Right atrium auricular region (tissue), 2 donors: ENCODE measurements around the gene KLHL22. TPM values are rescaled to one million over a fixed set of nuclear protein-coding genes. Genes with fewer than 3 reads are reported as not detected.
"Not testable (repeated sequence)": the region's sequence is repeated elsewhere in the genome, so short reads cannot be mapped to it uniquely, and the experiment has no call there.

ENCODE experiments used
- DNase-seq: peaks from one replicate; pipeline ENCODE4 v3.0.0-alpha.2; 2019; ENCODE audit warnings: low spot score
- H3K27ac ChIP-seq, 2 donors: fragments of 200-600 bp; sonication (generic); 1 replicate in 1 of 2; 2 replicates in 1 of 2; pipeline ENCODE4 v1.5.1; 2016 to 2019
- H3K27me3 ChIP-seq, 2 donors: fragments of 200-600 bp; sonication (generic); one replicate each; pipeline versions ENCODE4 v1.5.1 to v1.6.0; 2017 to 2019
- H3K36me3 ChIP-seq: fragments of 200-600 bp; sonication (generic); one replicate; pipeline ENCODE4 v1.5.1; 2016
- H3K4me1 ChIP-seq, 2 donors: fragments of 200-600 bp; sonication (generic); one replicate each; pipeline versions ENCODE4 v1.5.1 to v1.6.0; 2017 to 2019
- H3K4me3 ChIP-seq, 2 donors: fragments of 200-600 bp; sonication (generic); 1 replicate in 1 of 2; 2 replicates in 1 of 2; pipeline ENCODE4 v1.5.1; 2017 to 2019; ENCODE audit warnings: mild to moderate bottlenecking in 1 of 2, moderate library complexity in 1 of 2
- H3K9me3 ChIP-seq, 2 donors: fragments of 200-600 bp; sonication (generic); one replicate each; pipeline ENCODE4 v1.5.1; 2019
- CTCF ChIP-seq, 2 donors: fragments of 200-600 bp; sonication (generic); IDR thresholded peaks; one replicate each; pipeline ENCODE4 v1.5.1; 2019; ENCODE audit warnings: antibody characterized with exemption in 2 of 2
- total RNA-seq, 2 donors: library from RNA; depleted of rRNA; stranded (reverse); fragments of >200 nt; gene quantifications; one replicate each; pipeline ENCODE4 v1.1.0, GENCODE V29; 2016

The KLHL22 gene
- total RNA-seq, 2 donors from 2014 or later, result 16.0 to 21.9 TPM

GRCh38 chr22:20393705-20394476, 101.7 kb downstream of the KLHL22 start, which contains the start of gene ZNF74:
TSS of gene ZNF74 (plus strand) at chr22:20394151. CDS start at chr22:20394629, 478 bp downstream.
- Histone ChIP-seq H3K4me3 (peak within 1 kb of the TSS; percentile 65 to 70), H3K27ac (peak within 1 kb of the TSS; percentile 66 to 74), H3K4me1 (peaks cover 0 to 19% of the 10 kb centered on the region in 2 donors), H3K27me3 (no peaks in the 10 kb centered on the region), H3K36me3 (no peaks in the 10 kb centered on the region), H3K9me3 (no peaks in the 10 kb centered on the region)
- TF ChIP-seq CTCF (IDR thresholded peaks at IDR 0.05), result peak in 1 of 2 donors; percentile 22
- DNase-seq, result peak; percentile 88

GRCh38 chr22:20392983-20393704, 102.5 kb downstream of the KLHL22 start:
- Histone ChIP-seq H3K4me1 (peaks cover 0 to 19% of the 10 kb centered on the region in 2 donors), H3K27me3 (no peaks in the 10 kb centered on the region), H3K9me3 (no peaks in the 10 kb centered on the region), H3K27ac (peak overlapping the region; percentile 66 to 74), H3K36me3 (no peaks in the 10 kb centered on the region), H3K4me3 (peak overlapping the region; percentile 65 to 70)
- no peak for DNase-seq
- TF ChIP-seq CTCF (IDR thresholded peaks at IDR 0.05), result no peak

- H3K4me3 ChIP-seq, DNase-seq, H3K36me3 ChIP-seq, H3K27ac ChIP-seq, H3K27me3 ChIP-seq, H3K9me3 ChIP-seq: not testable (repeated sequence)
- peaks cover 0 to 19% of the 10 kb centered on the region in 2 donors for H3K4me1 ChIP-seq
These were observed 103.2 kb downstream of the KLHL22 start for GRCh38 chr22:20392365-20392881.

Other genes with a start within 250 kb of the KLHL22 start
- 1 to 10 TPM; 1.0 to 2.0 TPM for gene RTN4R, start 227.5 kb downstream of the KLHL22 start, total RNA-seq
- 10 to 100 TPM; 60.4 to 64.3 TPM for gene DGCR6L, start 175.7 kb downstream of the KLHL22 start, total RNA-seq
- 1 to 10 TPM; 5.6 to 6.3 TPM for gene ZNF74, start 101.6 kb downstream of the KLHL22 start, total RNA-seq
- 10 to 100 TPM in 1 of 2 donors, 1 to 10 TPM in 1; 6.5 to 11.0 TPM for gene SCARF2, start 58.0 kb downstream of the KLHL22 start, total RNA-seq
- 10 to 100 TPM; 18.8 to 40.6 TPM for gene MED15, start 11.8 kb upstream of the KLHL22 start, total RNA-seq